Measurements from ENCODE around the gene CYP2U1. TPM values are rescaled to one million over a fixed set of nuclear protein-coding genes. Genes with fewer than 3 reads are reported as not detected.

CYP2U1 gene
- total and polyA plus RNA-seq, 2 donors (not counting 1 experiment from before 2014, with no cell fraction given), result 15.5 to 24.3 TPM

DNA sequence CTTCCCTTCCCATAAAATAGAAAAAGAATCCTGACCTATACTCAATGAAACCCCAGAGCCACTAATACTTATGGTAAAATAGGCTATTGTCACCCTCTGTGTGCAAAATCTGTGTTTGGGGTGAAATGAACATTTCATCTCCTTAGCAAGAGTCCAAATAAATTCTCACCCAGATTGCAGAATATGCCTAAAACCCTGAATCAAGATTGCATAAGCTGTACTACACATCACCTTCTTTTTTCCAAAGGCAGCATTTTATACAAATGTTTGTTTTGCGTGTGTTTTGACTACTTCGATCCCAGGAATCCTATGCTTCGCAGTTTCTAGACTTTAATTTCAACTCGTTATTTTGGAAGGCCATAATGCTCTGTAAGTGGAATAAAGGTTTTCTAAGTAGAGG is 46.1 kb downstream of the CYP2U1 start:
- Histone ChIP-seq H3K27ac (ENCODE audit: insufficient read depth, low read length) (no peak overlapping the region), H3K36me3 (ENCODE audit: control insufficient read depth, insufficient read depth, low read length) (no peaks in the 10 kb centered on the region), H3K4me3 (replicated peaks in 1 of 4; ENCODE audit: control extremely low read depth in 1 of 4, insufficient read depth in 1 of 4, low read depth in 3 of 4, low read length in 4 of 4) (no peak overlapping the region), H2AFZ (ENCODE audit: low read length) (no peak overlapping the region), H3K4me1 (ENCODE audit: control insufficient read depth, extremely low read depth, insufficient read depth, low read length) (no peaks in the 10 kb centered on the region), H3K9ac (ENCODE audit: insufficient read depth, low read length) (no peak overlapping the region), H3K79me2 (ENCODE audit: control insufficient read depth, insufficient read depth, low read length) (no peaks in the 10 kb centered on the region), H3K27me3 (ENCODE audit: control insufficient read depth, insufficient read depth, low read length) (no peaks in the 10 kb centered on the region), H3K4me2 (ENCODE audit: extremely low read depth, insufficient read depth, low read length) (no peak overlapping the region), H4K20me1 (ENCODE audit: control insufficient read depth, extremely low read depth, insufficient read depth, low read length) (no peaks in the 10 kb centered on the region), H3K9me3 (ENCODE audit: control insufficient read depth, insufficient read depth, low read depth, low read length) (no peaks in the 10 kb centered on the region)
- TF ChIP-seq EZH2 (IDR thresholded peaks at IDR 0.05; ENCODE audit: low read length, missing control alignments), result no peak
- TF ChIP-seq, protein P1, sequence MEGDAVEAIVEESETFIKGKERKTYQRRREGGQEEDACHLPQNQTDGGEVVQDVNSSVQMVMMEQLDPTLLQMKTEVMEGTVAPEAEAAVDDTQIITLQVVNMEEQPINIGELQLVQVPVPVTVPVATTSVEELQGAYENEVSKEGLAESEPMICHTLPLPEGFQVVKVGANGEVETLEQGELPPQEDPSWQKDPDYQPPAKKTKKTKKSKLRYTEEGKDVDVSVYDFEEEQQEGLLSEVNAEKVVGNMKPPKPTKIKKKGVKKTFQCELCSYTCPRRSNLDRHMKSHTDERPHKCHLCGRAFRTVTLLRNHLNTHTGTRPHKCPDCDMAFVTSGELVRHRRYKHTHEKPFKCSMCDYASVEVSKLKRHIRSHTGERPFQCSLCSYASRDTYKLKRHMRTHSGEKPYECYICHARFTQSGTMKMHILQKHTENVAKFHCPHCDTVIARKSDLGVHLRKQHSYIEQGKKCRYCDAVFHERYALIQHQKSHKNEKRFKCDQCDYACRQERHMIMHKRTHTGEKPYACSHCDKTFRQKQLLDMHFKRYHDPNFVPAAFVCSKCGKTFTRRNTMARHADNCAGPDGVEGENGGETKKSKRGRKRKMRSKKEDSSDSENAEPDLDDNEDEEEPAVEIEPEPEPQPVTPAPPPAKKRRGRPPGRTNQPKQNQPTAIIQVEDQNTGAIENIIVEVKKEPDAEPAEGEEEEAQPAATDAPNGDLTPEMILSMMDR (conservative IDR thresholded peaks at IDR 0.05 in 1 of 2, IDR thresholded peaks at IDR 0.05 in 1 of 2; ENCODE audit: low read depth in 1 of 2, low read length in 2 of 2), result no peak
- DNase-seq (ENCODE audit: low read depth in 2 of 2), result no peak

DNA sequence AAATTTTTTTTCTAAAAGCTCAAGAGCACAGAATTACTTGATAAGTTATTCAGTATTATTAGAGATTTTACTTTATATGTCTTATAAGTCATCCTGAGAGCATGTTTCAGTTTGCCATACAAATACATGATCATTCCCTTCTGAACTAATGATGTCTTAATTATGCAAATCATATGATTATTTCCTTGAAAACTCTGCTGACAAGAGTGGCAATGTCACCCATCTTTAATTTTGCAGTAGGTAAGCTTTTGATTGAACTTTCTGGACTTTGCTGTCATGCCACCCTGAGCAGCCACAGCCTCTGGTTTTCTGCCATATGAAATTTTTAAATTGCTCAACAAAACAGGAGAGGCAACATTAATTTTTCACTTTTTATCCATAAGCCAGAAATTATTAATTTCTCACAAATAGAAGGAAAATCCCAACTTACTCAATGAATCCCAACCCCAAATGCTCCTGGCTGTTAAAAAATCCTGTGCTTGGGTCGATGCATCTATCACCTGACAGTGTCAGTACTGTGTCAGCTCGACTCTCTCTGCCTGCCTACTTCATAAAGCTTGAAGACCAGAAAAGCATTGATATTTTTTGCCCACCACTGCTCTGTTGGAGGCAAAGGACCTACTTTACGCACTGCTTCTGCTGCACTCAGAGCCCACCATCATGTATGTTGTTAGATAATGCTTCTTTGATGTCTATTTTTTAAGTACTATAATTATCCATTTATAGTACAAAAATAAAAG is 46.8 kb downstream of the CYP2U1 start:
- Histone ChIP-seq H3K27me3 (ENCODE audit: control insufficient read depth, insufficient read depth, low read length) (no peaks in the 10 kb centered on the region), H4K20me1 (ENCODE audit: control insufficient read depth, extremely low read depth, insufficient read depth, low read length) (no peaks in the 10 kb centered on the region), H3K27ac (ENCODE audit: insufficient read depth, low read length) (no peak overlapping the region)

DNA sequence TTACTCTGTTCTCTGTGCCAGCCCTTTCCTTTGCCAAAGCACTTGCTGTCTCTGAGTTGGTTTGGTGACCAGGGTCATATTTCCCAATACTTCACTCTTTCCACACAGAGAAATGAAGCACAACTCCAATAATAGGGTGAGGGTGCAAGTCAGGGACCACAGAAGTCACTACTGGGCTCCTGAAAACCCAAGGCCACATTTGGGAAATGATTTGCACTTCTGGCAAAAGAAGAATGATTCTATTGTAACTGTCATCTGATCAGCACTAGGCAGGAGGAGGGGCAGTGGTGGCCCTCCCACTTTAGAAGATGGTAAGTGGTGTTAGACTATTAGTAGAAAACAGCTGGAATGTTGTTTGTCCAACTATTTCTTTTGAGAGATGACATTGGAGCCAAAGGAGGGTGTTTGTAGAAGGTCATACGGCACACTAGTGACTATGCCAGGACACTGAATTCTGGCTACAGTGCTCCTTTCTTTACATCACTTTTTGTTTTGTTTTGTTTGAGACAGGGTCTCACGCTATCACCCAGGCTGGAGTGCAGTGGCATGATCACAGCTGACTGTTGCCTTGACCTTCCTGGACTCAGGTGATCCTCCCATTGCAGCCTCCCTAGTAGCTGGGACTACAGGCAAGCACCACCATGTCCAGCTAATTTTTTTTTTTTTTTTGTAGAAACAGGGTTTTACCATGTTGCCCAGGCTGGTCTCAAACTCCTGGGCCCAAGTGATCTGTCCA is 47.5 kb downstream of the CYP2U1 start:
- Histone ChIP-seq H3K79me2 (ENCODE audit: control insufficient read depth, insufficient read depth, low read length) (no peaks in the 10 kb centered on the region), H3K9me3 (ENCODE audit: control insufficient read depth, insufficient read depth, low read depth, low read length) (no peaks in the 10 kb centered on the region), H3K4me2 (ENCODE audit: extremely low read depth, insufficient read depth, low read length) (no peak overlapping the region), H3K27me3 (ENCODE audit: control insufficient read depth, insufficient read depth, low read length) (no peaks in the 10 kb centered on the region), H3K9ac (ENCODE audit: insufficient read depth, low read length) (no peak overlapping the region), H3K36me3 (ENCODE audit: control insufficient read depth, insufficient read depth, low read length) (no peaks in the 10 kb centered on the region), H4K20me1 (ENCODE audit: control insufficient read depth, extremely low read depth, insufficient read depth, low read length) (no peaks in the 10 kb centered on the region), H3K4me1 (ENCODE audit: control insufficient read depth, extremely low read depth, insufficient read depth, low read length) (no peaks in the 10 kb centered on the region), H3K4me3 (replicated peaks in 1 of 4; ENCODE audit: control extremely low read depth in 1 of 4, insufficient read depth in 1 of 4, low read depth in 3 of 4, low read length in 4 of 4) (no peak overlapping the region), H3K27ac (ENCODE audit: insufficient read depth, low read length) (no peak overlapping the region), H2AFZ (ENCODE audit: low read length) (no peak overlapping the region)
- no peak for DNase-seq (ENCODE audit: low read depth in 2 of 2)
- TF ChIP-seq EZH2 (IDR thresholded peaks at IDR 0.05; ENCODE audit: low read length, missing control alignments), result no peak
- TF ChIP-seq, protein P1 (conservative IDR thresholded peaks at IDR 0.05 in 1 of 2, IDR thresholded peaks at IDR 0.05 in 1 of 2; ENCODE audit: low read depth in 1 of 2, low read length in 2 of 2), result no peak

More for the DNA sequence above, 46.8 kb downstream of the CYP2U1 start:
- Histone ChIP-seq H3K4me1 (ENCODE audit: control insufficient read depth, extremely low read depth, insufficient read depth, low read length) (no peaks in the 10 kb centered on the region), H3K4me3 (replicated peaks in 1 of 4; ENCODE audit: control extremely low read depth in 1 of 4, insufficient read depth in 1 of 4, low read depth in 3 of 4, low read length in 4 of 4) (no peak overlapping the region), H3K79me2 (ENCODE audit: control insufficient read depth, insufficient read depth, low read length) (no peaks in the 10 kb centered on the region), H2AFZ (ENCODE audit: low read length) (no peak overlapping the region), H3K9me3 (ENCODE audit: control insufficient read depth, insufficient read depth, low read depth, low read length) (no peaks in the 10 kb centered on the region), H3K4me2 (ENCODE audit: extremely low read depth, insufficient read depth, low read length) (no peak overlapping the region), H3K36me3 (ENCODE audit: control insufficient read depth, insufficient read depth, low read length) (no peaks in the 10 kb centered on the region), H3K9ac (ENCODE audit: insufficient read depth, low read length) (no peak overlapping the region)
- TF ChIP-seq, protein P1 (conservative IDR thresholded peaks at IDR 0.05 in 1 of 2, IDR thresholded peaks at IDR 0.05 in 1 of 2; ENCODE audit: low read depth in 1 of 2, low read length in 2 of 2), result no peak
- no peak for DNase-seq (ENCODE audit: low read depth in 2 of 2)

Data from fibroblast of lung (primary cell).